ENCODE data around the gene DEUP1.

- no peak for TF ChIP-seq CTCF (IDR thresholded peaks at IDR 0.05; ENCODE audit: borderline replicate concordance, extremely low read depth, low read length, poor library complexity, severe bottlenecking)
- TF ChIP-seq EZH2 (IDR thresholded peaks at IDR 0.05; ENCODE audit: borderline replicate concordance, low read depth, low read length, severe bottlenecking) = no peak
Observed at GRCh38 chr11:93476796-93477195, 146.3 kb downstream of the DEUP1 start.

Measured in DND-41 (cell line).